ENCODE data around the gene OR7A10. TPM values are rescaled to one million over a fixed set of nuclear protein-coding genes. Genes with fewer than 3 reads are reported as not detected.
A peak's percentile ranks its signal among the peaks of the same experiment; 100 is the strongest.

OR7A10 gene
- not detected for total RNA-seq

GRCh38 chr19:14848822-14849221, at the start of gene OR7A10:
Gene OR7A10, minus strand, starts transcription at chr19:14848922. Its CDS starts 7,045 bp downstream, at chr19:14841877.
- DNase-seq (ENCODE audit: low spot score) (no peak), ATAC-seq (no peak)
- intact Hi-C loops (cut with DNase I): no loop called here

- no peak for ATAC-seq
- intact Hi-C loops (cut with DNase I): no loop called here
- peak; percentile 60 for DNase-seq (ENCODE audit: low spot score)
Measured at GRCh38 chr19:14890643-14891379, 42.1 kb upstream of the OR7A10 start.

GRCh38 chr19:14889994-14890642, 41.4 kb upstream of the OR7A10 start:
- DNase-seq (ENCODE audit: low spot score) (no peak), ATAC-seq (no peak)
- intact Hi-C loops (cut with DNase I): no loop called here

GRCh38 chr19:14886032-14886431, 37.3 kb upstream of the OR7A10 start, which contains the start of gene OR7A17:
Gene OR7A17, minus strand, starts transcription at chr19:14886132. Its CDS starts 4,777 bp downstream, at chr19:14881355.
- intact Hi-C loops (cut with DNase I): no loop called here
- DNase-seq (ENCODE audit: low spot score) (no peak), ATAC-seq (no peak)

GRCh38 chr19:14871619-14872230, 23.0 kb upstream of the OR7A10 start:
- DNase-seq (ENCODE audit: low spot score) (no peak), ATAC-seq (no peak)
- intact Hi-C loops (cut with DNase I): no loop called here

GRCh38 chr19:14868497-14868896, 19.8 kb upstream of the OR7A10 start:
- intact Hi-C loops (cut with DNase I): no loop called here
- no peak for DNase-seq (ENCODE audit: low spot score)
- ATAC-seq: no peak

GRCh38 chr19:14843578-14843977, 5.1 kb downstream of the OR7A10 start:
- DNase-seq (ENCODE audit: low spot score) (no peak), ATAC-seq (no peak)
- intact Hi-C loops (cut with DNase I): no loop called here

- ATAC-seq (no peak), DNase-seq (ENCODE audit: low spot score) (no peak)
- intact Hi-C loops (cut with DNase I): no loop called here
Measured at GRCh38 chr19:14843169-14843568, 5.6 kb downstream of the OR7A10 start.

- ATAC-seq (no peak), DNase-seq (ENCODE audit: low spot score) (no peak)
- intact Hi-C loops (cut with DNase I): no loop called here
Measured at GRCh38 chr19:14840206-14840605, 8.5 kb downstream of the OR7A10 start.

GRCh38 chr19:14837391-14837790, 11.3 kb downstream of the OR7A10 start:
- no peak for DNase-seq (ENCODE audit: low spot score)
- intact Hi-C loops (cut with DNase I): no loop called here
- ATAC-seq: no peak

- no peak for ATAC-seq
- intact Hi-C loops (cut with DNase I): no loop called here
- no peak for DNase-seq (ENCODE audit: low spot score)
Measured at GRCh38 chr19:14835011-14835410, 13.7 kb downstream of the OR7A10 start, which contains the start of the genes OR7A5 and OR7C1. Gene OR7A5, minus strand, starts transcription at chr19:14835185. Its CDS starts 6,944 bp downstream, at chr19:14828241. Gene OR7C1, minus strand, starts transcription at chr19:14835185. Its CDS starts 35,049 bp downstream, at chr19:14800136.

- intact Hi-C loops (cut with DNase I): no loop called here
- ATAC-seq (no peak), DNase-seq (ENCODE audit: low spot score) (no peak)
Measured at GRCh38 chr19:14830702-14831101, 18.0 kb downstream of the OR7A10 start.

GRCh38 chr19:14826006-14826405, 22.7 kb downstream of the OR7A10 start:
- DNase-seq (ENCODE audit: low spot score): no peak
- intact Hi-C loops (cut with DNase I): no loop called here
- ATAC-seq: no peak

- no peak for DNase-seq (ENCODE audit: low spot score)
- no peak for ATAC-seq
- intact Hi-C loops (cut with DNase I): no loop called here
Measured at GRCh38 chr19:14821937-14822336, 26.8 kb downstream of the OR7A10 start.

GRCh38 chr19:14818588-14818987, 30.1 kb downstream of the OR7A10 start:
- DNase-seq (ENCODE audit: low spot score) (no peak), ATAC-seq (no peak)
- intact Hi-C loops (cut with DNase I): no loop called here

- intact Hi-C loops (cut with DNase I): no loop called here
- no peak for DNase-seq (ENCODE audit: low spot score)
- no peak for ATAC-seq
Measured at GRCh38 chr19:14817052-14817451, 31.7 kb downstream of the OR7A10 start.

GRCh38 chr19:14814982-14815652, 33.6 kb downstream of the OR7A10 start:
- ATAC-seq: no peak
- intact Hi-C loops (cut with DNase I): no loop called here
- no peak for DNase-seq (ENCODE audit: low spot score)

- intact Hi-C loops (cut with DNase I): no loop called here
- no peak for DNase-seq (ENCODE audit: low spot score)
- ATAC-seq: no peak
Measured at GRCh38 chr19:14809272-14810057, 39.3 kb downstream of the OR7A10 start.

- no peak for DNase-seq (ENCODE audit: low spot score)
- intact Hi-C loops (cut with DNase I): no loop called here
- ATAC-seq: no peak
Measured at GRCh38 chr19:14804765-14805164, 44.0 kb downstream of the OR7A10 start.
